SU-DHL-6 (cell line): ENCODE data around the gene ADAM8.
"Not testable (repeated sequence)": the region's sequence is repeated elsewhere in the genome, so short reads cannot be mapped to it uniquely, and the experiment has no call there.

ENCODE experiments used
- EZH2phosphoT487 ChIP-seq: fragments of 200-600 bp; sonication (generic), shearing (Covaris generic); conservative IDR thresholded peaks from 2 replicates; pipeline ENCODE4 v1.6.1; 2018; ENCODE audit warnings: mild to moderate bottlenecking, antibody characterized with exemption, low read length, moderate library complexity, mixed read lengths
- TF ChIP-seq, protein P1 (sequence below): fragments of 200-600 bp; sonication (generic); IDR thresholded peaks from one replicate; pipeline ENCODE4 v1.5.1; 2017; ENCODE audit warnings: antibody characterized with exemption, mild to moderate bottlenecking, low read length, moderate library complexity; ENCODE audit not compliant: insufficient read depth, poor library complexity, severe bottlenecking

DNA sequence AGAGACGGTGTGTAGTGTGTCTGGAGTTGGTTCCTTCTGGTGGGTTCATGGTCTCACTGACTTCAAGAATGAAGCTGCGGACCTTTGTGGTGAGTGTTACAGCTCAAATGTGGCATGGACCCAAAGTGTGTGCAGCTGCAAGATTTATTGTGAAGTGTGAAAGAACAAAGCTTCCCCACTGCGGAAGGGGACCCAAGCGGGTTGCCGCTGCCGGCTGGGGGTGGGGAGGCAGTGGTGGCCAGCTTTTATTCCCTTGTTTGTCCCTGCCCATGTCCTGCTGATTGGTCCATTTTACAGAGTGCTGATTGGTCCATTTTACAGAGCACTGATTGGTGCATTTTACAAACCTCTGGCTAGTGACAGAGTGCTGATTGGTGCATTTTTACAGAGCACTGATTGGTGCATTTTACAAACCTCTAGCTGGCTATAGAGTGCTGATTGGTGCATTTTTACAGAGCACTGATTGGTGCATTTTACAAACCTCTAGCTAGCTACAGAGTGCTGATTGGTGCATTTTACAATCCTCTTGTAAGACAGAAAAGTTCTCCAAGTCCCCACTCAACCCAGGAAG lies 44.3 kb upstream of the ADAM8 start:
- TF ChIP-seq, protein P1, sequence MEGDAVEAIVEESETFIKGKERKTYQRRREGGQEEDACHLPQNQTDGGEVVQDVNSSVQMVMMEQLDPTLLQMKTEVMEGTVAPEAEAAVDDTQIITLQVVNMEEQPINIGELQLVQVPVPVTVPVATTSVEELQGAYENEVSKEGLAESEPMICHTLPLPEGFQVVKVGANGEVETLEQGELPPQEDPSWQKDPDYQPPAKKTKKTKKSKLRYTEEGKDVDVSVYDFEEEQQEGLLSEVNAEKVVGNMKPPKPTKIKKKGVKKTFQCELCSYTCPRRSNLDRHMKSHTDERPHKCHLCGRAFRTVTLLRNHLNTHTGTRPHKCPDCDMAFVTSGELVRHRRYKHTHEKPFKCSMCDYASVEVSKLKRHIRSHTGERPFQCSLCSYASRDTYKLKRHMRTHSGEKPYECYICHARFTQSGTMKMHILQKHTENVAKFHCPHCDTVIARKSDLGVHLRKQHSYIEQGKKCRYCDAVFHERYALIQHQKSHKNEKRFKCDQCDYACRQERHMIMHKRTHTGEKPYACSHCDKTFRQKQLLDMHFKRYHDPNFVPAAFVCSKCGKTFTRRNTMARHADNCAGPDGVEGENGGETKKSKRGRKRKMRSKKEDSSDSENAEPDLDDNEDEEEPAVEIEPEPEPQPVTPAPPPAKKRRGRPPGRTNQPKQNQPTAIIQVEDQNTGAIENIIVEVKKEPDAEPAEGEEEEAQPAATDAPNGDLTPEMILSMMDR, result not testable (repeated sequence)
- not testable (repeated sequence) for TF ChIP-seq EZH2phosphoT487
